ENCODE measurements around the gene EXOC3.

DNA sequence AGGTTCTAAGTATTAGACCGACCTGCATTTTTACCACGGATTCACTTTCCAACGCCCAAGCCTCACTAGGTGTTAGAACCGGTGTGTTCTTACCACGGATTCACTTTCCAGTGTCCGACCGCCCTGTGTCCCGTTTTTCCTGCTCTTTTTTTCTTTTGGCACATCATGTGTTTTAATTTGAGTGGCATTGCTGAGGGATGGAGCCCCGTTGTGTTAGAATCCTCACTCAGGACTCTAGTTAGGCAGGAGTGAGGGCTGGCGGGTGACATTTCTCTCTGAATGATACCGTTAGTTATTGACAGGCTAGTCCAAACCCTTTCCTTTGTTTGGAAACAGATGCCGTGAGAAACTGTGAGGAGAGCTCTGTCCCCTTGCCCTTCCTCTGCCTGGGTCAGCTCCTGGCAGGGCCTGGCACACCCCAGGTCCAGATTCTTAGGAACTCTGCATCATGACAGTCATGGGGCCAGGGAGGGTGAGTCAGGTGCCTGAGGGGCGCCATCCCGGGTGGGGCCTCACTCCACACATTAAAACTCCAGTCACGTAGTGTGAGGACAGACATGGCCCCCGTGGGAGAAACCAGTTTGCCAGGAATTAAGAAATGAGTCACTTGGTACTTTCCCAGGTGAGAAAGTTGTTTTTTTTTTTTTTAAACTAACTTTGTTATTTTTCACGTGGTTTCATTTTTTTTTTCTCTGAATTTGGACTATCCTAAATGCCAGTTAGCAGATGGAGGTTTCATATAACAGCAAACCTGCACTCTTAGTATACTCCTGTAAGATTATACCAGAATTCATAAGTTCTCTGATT is 15.8 kb downstream of the EXOC3 start:
- TF ChIP-seq POLR2AphosphoS5 (IDR thresholded peaks at IDR 0.05; ENCODE audit: low read depth, low read length) (no peak), SIN3A (IDR thresholded peaks at IDR 0.05; ENCODE audit: borderline replicate concordance, insufficient read depth, low read length) (no peak), REST (IDR thresholded peaks at IDR 0.05; ENCODE audit: insufficient read depth in 1 of 2, low read depth in 2 of 2, low read length in 2 of 2) (no peak), FOXP2 (optimal IDR thresholded peaks at IDR 0.05; ENCODE audit: borderline replicate concordance, extremely low read depth, extremely low read length, insufficient read depth) (no peak), TAF1 (IDR thresholded peaks at IDR 0.05; ENCODE audit: borderline replicate concordance, insufficient read depth, low read length) (no peak)

All from PFSK-1 (cell line).